ENCODE measurements around the gene DOCK2.

DOCK2 gene

DNA sequence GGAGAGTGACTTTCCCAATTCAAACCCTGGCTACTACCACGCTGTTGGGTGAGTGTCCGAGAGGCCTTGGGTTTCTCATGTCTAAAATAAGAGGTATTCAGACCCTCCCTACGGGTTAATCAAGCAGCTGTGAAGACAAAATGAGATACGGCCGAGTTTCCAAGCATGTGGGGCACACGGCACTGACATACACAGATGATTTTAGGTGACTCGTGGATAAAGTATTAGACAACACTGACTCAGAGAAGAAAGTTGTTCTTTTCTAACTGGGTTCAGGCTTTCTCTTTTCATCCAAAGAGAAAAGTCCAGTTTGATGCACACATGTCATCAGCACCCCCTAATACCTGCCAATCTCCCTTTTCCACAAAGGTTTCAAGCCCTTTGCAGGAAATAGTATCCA is 484.2 kb downstream of the DOCK2 start:
- WGBS, 2 donors (ENCODE audit: extremely low coverage in 2 of 2, insufficient read length in 2 of 2, insufficient replicate concordance in 1 of 2): no CpG with 5 or more reads among the region's 7 CpGs
- Histone ChIP-seq H3K14ac (ENCODE audit: low read length) (no peak overlapping the region), H3K9ac (ENCODE audit: low read depth, low read length, poor library complexity) (no peak overlapping the region), H3K4me2 (ENCODE audit: insufficient read depth, low read length, poor library complexity, severe bottlenecking) (no peak overlapping the region), H2AK5ac (ENCODE audit: low read depth, low read length) (no peak overlapping the region), H3K9me3 (replicated peaks in 1 of 2; ENCODE audit: control insufficient read depth in 2 of 2, insufficient read depth in 1 of 2, low read depth in 1 of 2, low read length in 2 of 2) (no peaks in the 10 kb centered on the region), H2AFZ (ENCODE audit: low read length) (no peak overlapping the region), H3K4me3 (ENCODE audit: low read length in 2 of 2) (no peak overlapping the region), H3K4ac (ENCODE audit: low read length) (no peak overlapping the region), H3K79me1 (ENCODE audit: low read depth, low read length) (no peaks in the 10 kb centered on the region), H3K23ac (ENCODE audit: low read depth, low read length, poor library complexity) (no peak overlapping the region), H2BK12ac (ENCODE audit: low read length) (no peak overlapping the region), H2BK15ac (ENCODE audit: low read length) (no peak overlapping the region), H2BK5ac (ENCODE audit: low read length) (no peak overlapping the region), H3K27me3 (ENCODE audit: control insufficient read depth in 3 of 3, insufficient read depth in 3 of 3, low read depth in 1 of 3, low read length in 3 of 3) (no peaks in the 10 kb centered on the region), H4K91ac (ENCODE audit: low read depth, low read length, poor library complexity) (no peak overlapping the region), H2BK120ac (ENCODE audit: low read depth, low read length) (no peak overlapping the region), H3K36me3 (replicated peaks in 1 of 2; ENCODE audit: control insufficient read depth in 2 of 2, insufficient read depth in 2 of 2, low read length in 2 of 2) (no peaks in the 10 kb centered on the region), H3K4me1 (ENCODE audit: control insufficient read depth in 2 of 2, insufficient read depth in 1 of 2, low read depth in 1 of 2, low read length in 2 of 2) (no peaks in the 10 kb centered on the region), H4K8ac (ENCODE audit: low read depth, low read length) (no peak overlapping the region), H3K27ac (replicated peaks; ENCODE audit: low read length) (no peak overlapping the region), H3K18ac (ENCODE audit: low read length) (no peak overlapping the region)
- DNase-seq (ENCODE audit: low spot score): no peak

DNA sequence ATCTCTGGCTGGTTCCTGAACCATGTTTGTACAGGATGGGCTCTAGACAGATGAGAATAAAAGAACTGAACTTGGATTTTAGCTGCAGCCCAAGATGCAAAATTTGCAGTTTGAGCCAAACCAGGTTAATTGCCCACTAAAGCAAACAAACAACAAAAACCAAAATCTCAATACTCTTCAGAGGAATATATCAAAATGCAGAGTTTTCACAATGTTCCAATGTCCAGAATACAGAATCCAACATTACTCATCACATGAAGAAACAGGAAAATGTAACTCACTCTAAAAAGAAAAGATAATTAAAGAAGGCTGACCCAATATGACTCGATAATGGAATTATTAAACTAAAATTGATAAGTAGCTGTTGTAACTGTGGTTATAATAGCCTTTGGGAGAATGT is 489.0 kb downstream of the DOCK2 start:
- no CpG with 5 or more reads among the region's 1 CpG for WGBS, 2 donors (ENCODE audit: extremely low coverage in 2 of 2, insufficient read length in 2 of 2, insufficient replicate concordance in 1 of 2)

DNA sequence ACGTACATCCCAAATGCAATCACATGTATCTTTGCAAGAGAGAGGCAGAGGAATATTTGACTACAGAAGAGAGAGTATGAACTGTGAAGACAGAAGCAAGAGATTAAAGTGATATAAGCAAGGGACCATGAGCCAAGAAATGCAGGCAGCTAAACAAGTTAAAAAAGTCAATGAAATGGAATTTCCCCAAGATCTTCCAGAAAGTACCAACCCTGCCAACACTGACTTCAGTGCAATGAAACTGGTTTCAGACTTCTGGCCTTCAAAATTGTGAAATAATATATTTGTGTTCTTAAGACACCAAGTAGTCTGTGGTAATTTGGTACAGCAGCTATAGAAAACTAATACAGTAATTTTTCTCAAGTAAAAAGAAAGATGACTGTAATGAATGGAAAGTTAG is 489.6 kb downstream of the DOCK2 start:
- Histone ChIP-seq H2BK15ac (ENCODE audit: low read length) (no peak overlapping the region), H3K79me1 (ENCODE audit: low read depth, low read length) (no peaks in the 10 kb centered on the region), H2BK12ac (ENCODE audit: low read length) (no peak overlapping the region), H3K4me2 (ENCODE audit: insufficient read depth, low read length, poor library complexity, severe bottlenecking) (no peak overlapping the region), H4K91ac (ENCODE audit: low read depth, low read length, poor library complexity) (no peak overlapping the region), H4K8ac (ENCODE audit: low read depth, low read length) (no peak overlapping the region), H3K4me1 (ENCODE audit: control insufficient read depth in 2 of 2, insufficient read depth in 1 of 2, low read depth in 1 of 2, low read length in 2 of 2) (no peaks in the 10 kb centered on the region), H3K4me3 (ENCODE audit: low read length in 2 of 2) (no peak overlapping the region), H3K9me3 (replicated peaks in 1 of 2; ENCODE audit: control insufficient read depth in 2 of 2, insufficient read depth in 1 of 2, low read depth in 1 of 2, low read length in 2 of 2) (peaks cover 1 to 2% of the 10 kb centered on the region in 2 donors), H3K27ac (replicated peaks; ENCODE audit: low read length) (no peak overlapping the region), H3K9ac (ENCODE audit: low read depth, low read length, poor library complexity) (no peak overlapping the region), H2AFZ (ENCODE audit: low read length) (no peak overlapping the region), H3K4ac (ENCODE audit: low read length) (no peak overlapping the region), H2BK5ac (ENCODE audit: low read length) (no peak overlapping the region), H2AK5ac (ENCODE audit: low read depth, low read length) (no peak overlapping the region), H3K23ac (ENCODE audit: low read depth, low read length, poor library complexity) (no peak overlapping the region), H2BK120ac (ENCODE audit: low read depth, low read length) (no peak overlapping the region), H3K27me3 (ENCODE audit: control insufficient read depth in 3 of 3, insufficient read depth in 3 of 3, low read depth in 1 of 3, low read length in 3 of 3) (no peaks in the 10 kb centered on the region), H3K18ac (ENCODE audit: low read length) (no peak overlapping the region), H3K14ac (ENCODE audit: low read length) (no peak overlapping the region), H3K36me3 (replicated peaks in 1 of 2; ENCODE audit: control insufficient read depth in 2 of 2, insufficient read depth in 2 of 2, low read length in 2 of 2) (no peaks in the 10 kb centered on the region)
- DNase-seq (ENCODE audit: low spot score): no peak
- WGBS, 2 donors (ENCODE audit: extremely low coverage in 2 of 2, insufficient read length in 2 of 2, insufficient replicate concordance in 1 of 2): no CpG with 5 or more reads among the region's 1 CpG

More for the DNA sequence above, 489.0 kb downstream of the DOCK2 start:
- no peaks in the 10 kb centered on the region for H3K9me3 ChIP-seq (replicated peaks in 1 of 2; ENCODE audit: control insufficient read depth in 2 of 2, insufficient read depth in 1 of 2, low read depth in 1 of 2, low read length in 2 of 2)
- H4K91ac ChIP-seq (ENCODE audit: low read depth, low read length, poor library complexity): no peak overlapping the region
- no peak overlapping the region for H3K9ac ChIP-seq (ENCODE audit: low read depth, low read length, poor library complexity)
- H2AFZ ChIP-seq (ENCODE audit: low read length): no peak overlapping the region
- H2BK15ac ChIP-seq (ENCODE audit: low read length): no peak overlapping the region
- H2BK5ac ChIP-seq (ENCODE audit: low read length): no peak overlapping the region
- H2BK12ac ChIP-seq (ENCODE audit: low read length): no peak overlapping the region
- H4K8ac ChIP-seq (ENCODE audit: low read depth, low read length): no peak overlapping the region
- H2AK5ac ChIP-seq (ENCODE audit: low read depth, low read length): no peak overlapping the region
- H2BK120ac ChIP-seq (ENCODE audit: low read depth, low read length): no peak overlapping the region
- H3K79me1 ChIP-seq (ENCODE audit: low read depth, low read length): no peaks in the 10 kb centered on the region
- no peak overlapping the region for H3K14ac ChIP-seq (ENCODE audit: low read length)
- no peaks in the 10 kb centered on the region for H3K27me3 ChIP-seq (ENCODE audit: control insufficient read depth in 3 of 3, insufficient read depth in 3 of 3, low read depth in 1 of 3, low read length in 3 of 3)
- no peak overlapping the region for H3K18ac ChIP-seq (ENCODE audit: low read length)
- H3K4me1 ChIP-seq (ENCODE audit: control insufficient read depth in 2 of 2, insufficient read depth in 1 of 2, low read depth in 1 of 2, low read length in 2 of 2): no peaks in the 10 kb centered on the region
- no peaks in the 10 kb centered on the region for H3K36me3 ChIP-seq (replicated peaks in 1 of 2; ENCODE audit: control insufficient read depth in 2 of 2, insufficient read depth in 2 of 2, low read length in 2 of 2)
- H3K4me2 ChIP-seq (ENCODE audit: insufficient read depth, low read length, poor library complexity, severe bottlenecking): no peak overlapping the region
- no peak overlapping the region for H3K4me3 ChIP-seq (ENCODE audit: low read length in 2 of 2)
- no peak overlapping the region for H3K23ac ChIP-seq (ENCODE audit: low read depth, low read length, poor library complexity)
- no peak overlapping the region for H3K27ac ChIP-seq (replicated peaks; ENCODE audit: low read length)
- H3K4ac ChIP-seq (ENCODE audit: low read length): no peak overlapping the region
- DNase-seq (ENCODE audit: low spot score): no peak

DNA sequence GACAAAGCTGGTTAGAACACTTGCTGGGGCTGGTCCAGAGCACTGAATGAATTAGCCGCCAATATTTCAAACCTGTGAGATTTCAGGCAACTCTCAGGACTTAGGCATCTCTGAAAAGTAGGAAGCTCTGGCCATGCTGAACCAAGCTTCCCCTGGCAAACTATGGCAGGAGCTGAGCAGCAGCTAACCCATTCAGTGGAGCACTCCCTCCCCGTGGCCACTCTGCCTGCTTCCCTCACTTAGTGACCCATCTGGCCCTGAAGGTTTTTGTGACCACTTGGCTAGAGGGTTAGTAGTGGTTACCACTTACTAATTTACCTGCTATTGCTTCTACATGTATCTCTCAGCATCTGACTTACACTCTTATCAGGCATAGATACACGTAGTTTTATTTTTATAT is 494.2 kb downstream of the DOCK2 start:
- Histone ChIP-seq H3K9ac (ENCODE audit: low read depth, low read length, poor library complexity) (no peak overlapping the region), H3K18ac (ENCODE audit: low read length) (no peak overlapping the region), H3K23ac (ENCODE audit: low read depth, low read length, poor library complexity) (no peak overlapping the region), H4K91ac (ENCODE audit: low read depth, low read length, poor library complexity) (no peak overlapping the region), H2AK5ac (ENCODE audit: low read depth, low read length) (no peak overlapping the region), H3K9me3 (replicated peaks in 1 of 2; ENCODE audit: control insufficient read depth in 2 of 2, insufficient read depth in 1 of 2, low read depth in 1 of 2, low read length in 2 of 2) (peaks cover 2 to 5% of the 10 kb centered on the region in 2 donors), H3K79me1 (ENCODE audit: low read depth, low read length) (no peaks in the 10 kb centered on the region), H3K14ac (ENCODE audit: low read length) (no peak overlapping the region), H2AFZ (ENCODE audit: low read length) (no peak overlapping the region), H3K4me2 (ENCODE audit: insufficient read depth, low read length, poor library complexity, severe bottlenecking) (no peak overlapping the region), H3K4me1 (ENCODE audit: control insufficient read depth in 2 of 2, insufficient read depth in 1 of 2, low read depth in 1 of 2, low read length in 2 of 2) (peaks cover 0 to 7% of the 10 kb centered on the region in 2 donors), H3K4me3 (ENCODE audit: low read length in 2 of 2) (no peak overlapping the region), H2BK5ac (ENCODE audit: low read length) (no peak overlapping the region), H3K27ac (replicated peaks; ENCODE audit: low read length) (no peak overlapping the region), H2BK120ac (ENCODE audit: low read depth, low read length) (no peak overlapping the region), H3K4ac (ENCODE audit: low read length) (no peak overlapping the region), H3K27me3 (ENCODE audit: control insufficient read depth in 3 of 3, insufficient read depth in 3 of 3, low read depth in 1 of 3, low read length in 3 of 3) (no peaks in the 10 kb centered on the region), H2BK12ac (ENCODE audit: low read length) (no peak overlapping the region), H2BK15ac (ENCODE audit: low read length) (no peak overlapping the region), H3K36me3 (replicated peaks in 1 of 2; ENCODE audit: control insufficient read depth in 2 of 2, insufficient read depth in 2 of 2, low read length in 2 of 2) (no peaks in the 10 kb centered on the region), H4K8ac (ENCODE audit: low read depth, low read length) (no peak overlapping the region)
- DNase-seq (ENCODE audit: low spot score): no peak
- WGBS, 2 donors (ENCODE audit: extremely low coverage in 2 of 2, insufficient read length in 2 of 2, insufficient replicate concordance in 1 of 2): no CpG with 5 or more reads among the region's 3 CpGs

All from neuronal stem cell (in vitro differentiated cells).